Panc1 (cell line): ENCODE measurements around the gene LZTS2. TPM values are rescaled to one million over a fixed set of nuclear protein-coding genes. Genes with fewer than 3 reads are reported as not detected.

Source experiments
- ATAC-seq: fragments of 200-7000 bp; cut with Tn5 transposase; 2 replicates; pipeline ENCODE4 v1.9.1; 2020; ENCODE audit warnings: mild to moderate bottlenecking, moderate library complexity
- BruUV-seq: library from RNA; stranded (reverse); fragments of 400-500 nt; replicated peaks from 2 replicates; lab custom pipeline; 2021; lab: Mats Ljungman, UMichigan
- CTCF ChIA-PET: fragments of 300-600 bp; sonication (Branson Sonifier 250); formaldehyde crosslinking; loops from one replicate; lab custom pipeline; 2022; ENCODE audit warnings: antibody characterized with exemption; lab: Charles Lee
- POLR2A ChIA-PET: fragments of 300-600 bp; sonication (Branson Sonifier 250); formaldehyde crosslinking; loops from one replicate; lab custom pipeline; 2022; ENCODE audit warnings: antibody characterized with exemption; lab: Charles Lee
- DNase-seq: peaks from one replicate; pipeline ENCODE4 v3.0.0-alpha.2; 2010; ENCODE audit warnings: low read depth, low spot score
- H3K27ac ChIP-seq: 2 replicates; pipeline ENCODE4 v1.5.1; 2011; ENCODE audit warnings: mild to moderate bottlenecking, low read length, inconsistent platforms
- H3K27me3 ChIP-seq: fragments of 200-500 bp; sonication (Bioruptor generic); 2 replicates; pipeline ENCODE4 v1.6.0; 2014; ENCODE audit warnings: low read length, inconsistent platforms; ENCODE audit not compliant: control insufficient read depth, insufficient read depth
- H3K36me3 ChIP-seq: fragments of 200-500 bp; sonication (Bioruptor generic); 2 replicates; pipeline ENCODE4 v1.5.1; 2014; ENCODE audit warnings: inconsistent platforms, mild to moderate bottlenecking, low read length, moderate library complexity; ENCODE audit not compliant: control insufficient read depth, insufficient read depth
- H3K4me1 ChIP-seq: 2 replicates; pipeline ENCODE4 v1.5.1; 2011; ENCODE audit warnings: inconsistent platforms, mild to moderate bottlenecking, low read length, moderate library complexity; ENCODE audit not compliant: control insufficient read depth, insufficient read depth
- H3K4me3 ChIP-seq, 2 experiments: 2 replicates each; pipeline ENCODE4 v1.5.1; 2011 to 2012; ENCODE audit warnings: low read depth in 2 of 2, low read length in 2 of 2, mild to moderate bottlenecking in 2 of 2, inconsistent platforms in 1 of 2, moderate library complexity in 1 of 2
- H3K9me3 ChIP-seq: fragments of 200-500 bp; sonication (Bioruptor generic); 2 replicates; pipeline ENCODE4 v1.5.1; 2014; ENCODE audit warnings: low read depth, mild to moderate bottlenecking, inconsistent platforms, low read length, moderate library complexity; ENCODE audit not compliant: control insufficient read depth, insufficient read depth
- POLR2AphosphoS5 ChIP-seq: IDR thresholded peaks from 2 replicates; pipeline ENCODE4 v1.6.1; 2012; ENCODE audit warnings: mild to moderate bottlenecking, low read depth, low read length, moderate library complexity
- SIN3A ChIP-seq: IDR thresholded peaks from 2 replicates; pipeline ENCODE4 v1.6.1; 2012; ENCODE audit warnings: low read depth, mild to moderate bottlenecking, low read length, moderate library complexity, borderline replicate concordance; ENCODE audit not compliant: insufficient read depth
- TCF7L2 ChIP-seq: IDR thresholded peaks from 2 replicates; pipeline ENCODE4 v1.6.1; 2011; ENCODE audit warnings: mild to moderate bottlenecking, low read depth, low read length, inconsistent platforms
- in situ Hi-C: cut with HindIII; loops from 2 replicates; pipeline ENCODE4 v1.10.0; 2016; ENCODE audit warnings: low sequenced_read_pairs, low pct_unique_long_range_greater_than_20kb
- intact Hi-C: fragments of 100-400 bp; cut with micrococcal nuclease; formaldehyde crosslinking; loops from one replicate; pipeline ENCODE4 v1.10.0; 2022; ENCODE audit not compliant: unreplicated experiment
- total RNA-seq: library from RNA; stranded (reverse); gene quantifications from one replicate; pipeline ENCODE4 v1.2.1, GENCODE V29; 2021; ENCODE audit not compliant: unreplicated experiment
- TF ChIP-seq, protein P1 (sequence below): fragments of 450-650 bp; IDR thresholded peaks from 2 replicates; pipeline ENCODE4 v1.5.1; 2017; ENCODE audit warnings: mild to moderate bottlenecking
- TF ChIP-seq, protein P2 (sequence below), 2 experiments: IDR thresholded peaks; 2 replicates each; pipeline ENCODE4 v1.6.1; 2011 to 2012; ENCODE audit warnings: low read depth in 2 of 2, control low read depth in 1 of 2, low read length in 1 of 2, mild to moderate bottlenecking in 1 of 2, moderate library complexity in 1 of 2; ENCODE audit not compliant: insufficient read depth in 1 of 2

The LZTS2 gene
- total RNA-seq, 1 experiment from 2014 or later = 65.5 TPM

DNA sequence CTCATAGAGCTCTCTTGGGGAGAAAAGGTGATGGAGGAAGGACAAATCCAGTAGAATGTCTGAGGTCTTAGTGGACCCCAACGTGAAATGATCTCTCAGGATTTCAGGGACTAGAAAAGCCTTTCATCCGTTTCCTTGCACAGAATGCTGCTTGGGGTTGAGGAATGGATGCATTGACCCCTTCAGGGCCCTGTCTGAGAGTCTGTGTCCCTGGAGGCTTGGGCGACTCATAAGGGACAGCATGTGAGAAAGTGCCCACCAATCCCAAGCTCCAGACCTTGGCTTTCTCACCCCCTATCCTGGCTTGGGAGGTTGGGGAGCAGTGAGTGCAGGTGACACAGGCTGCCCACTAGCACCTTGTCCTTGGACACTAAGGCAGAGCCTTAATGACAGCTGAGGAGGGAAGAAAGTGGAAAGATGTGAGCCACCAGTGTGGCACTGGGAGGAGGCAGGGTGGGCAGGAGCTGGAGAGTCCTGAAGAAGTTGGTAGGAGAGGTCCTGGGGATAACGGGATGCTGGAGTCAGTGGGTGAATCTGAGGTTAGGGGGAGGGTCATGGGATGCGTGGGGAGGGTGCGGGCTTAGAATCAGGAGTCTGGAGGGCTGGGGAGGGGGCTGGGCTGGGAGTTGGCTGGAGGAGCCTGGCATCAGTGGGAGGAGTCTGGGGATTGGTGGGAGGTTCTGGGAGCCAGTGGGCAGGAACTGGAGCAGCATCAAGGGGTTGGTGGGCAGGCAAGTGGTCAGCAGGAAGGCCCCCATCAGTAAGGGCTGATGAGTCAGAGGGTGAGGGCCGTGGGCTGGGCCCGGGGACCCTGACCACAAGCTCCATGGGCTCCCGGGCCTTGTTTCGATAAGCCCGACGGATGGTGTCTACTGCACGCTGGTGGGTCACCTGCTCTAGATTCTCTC, 8.6 kb downstream of the LZTS2 start:
- Histone ChIP-seq H3K27me3 (no peaks in the 10 kb centered on the region), H3K4me1 (peaks cover 22% of the 10 kb centered on the region), H3K4me3 (no peak overlapping the region), H3K9me3 (no peaks in the 10 kb centered on the region), H3K36me3 (peaks cover 3% of the 10 kb centered on the region; the same call in 1 of the 2 replicates), H3K27ac (0 out of 2 replicates have a peak overlapping the region, but pooled peaks have one; percentile 4)
- no peak for DNase-seq
- intact Hi-C loops = no loop called here
- ChIA-PET CTCF (interaction anchor here (2.1 kb wide), 1 partner anchor 11 kb away, joined by 9 read pairs; no protein-coding TSS in a partner anchor), POLR2A (no interaction called here)
- ATAC-seq = no peak
- in situ Hi-C loops = no loop called here
- BruUV-seq = no TSS peak
- TF ChIP-seq, protein P1, sequence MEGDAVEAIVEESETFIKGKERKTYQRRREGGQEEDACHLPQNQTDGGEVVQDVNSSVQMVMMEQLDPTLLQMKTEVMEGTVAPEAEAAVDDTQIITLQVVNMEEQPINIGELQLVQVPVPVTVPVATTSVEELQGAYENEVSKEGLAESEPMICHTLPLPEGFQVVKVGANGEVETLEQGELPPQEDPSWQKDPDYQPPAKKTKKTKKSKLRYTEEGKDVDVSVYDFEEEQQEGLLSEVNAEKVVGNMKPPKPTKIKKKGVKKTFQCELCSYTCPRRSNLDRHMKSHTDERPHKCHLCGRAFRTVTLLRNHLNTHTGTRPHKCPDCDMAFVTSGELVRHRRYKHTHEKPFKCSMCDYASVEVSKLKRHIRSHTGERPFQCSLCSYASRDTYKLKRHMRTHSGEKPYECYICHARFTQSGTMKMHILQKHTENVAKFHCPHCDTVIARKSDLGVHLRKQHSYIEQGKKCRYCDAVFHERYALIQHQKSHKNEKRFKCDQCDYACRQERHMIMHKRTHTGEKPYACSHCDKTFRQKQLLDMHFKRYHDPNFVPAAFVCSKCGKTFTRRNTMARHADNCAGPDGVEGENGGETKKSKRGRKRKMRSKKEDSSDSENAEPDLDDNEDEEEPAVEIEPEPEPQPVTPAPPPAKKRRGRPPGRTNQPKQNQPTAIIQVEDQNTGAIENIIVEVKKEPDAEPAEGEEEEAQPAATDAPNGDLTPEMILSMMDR = no peak
- TF ChIP-seq POLR2AphosphoS5 = 0 out of 2 replicates have a peak, but pooled peaks have one; percentile 37

DNA sequence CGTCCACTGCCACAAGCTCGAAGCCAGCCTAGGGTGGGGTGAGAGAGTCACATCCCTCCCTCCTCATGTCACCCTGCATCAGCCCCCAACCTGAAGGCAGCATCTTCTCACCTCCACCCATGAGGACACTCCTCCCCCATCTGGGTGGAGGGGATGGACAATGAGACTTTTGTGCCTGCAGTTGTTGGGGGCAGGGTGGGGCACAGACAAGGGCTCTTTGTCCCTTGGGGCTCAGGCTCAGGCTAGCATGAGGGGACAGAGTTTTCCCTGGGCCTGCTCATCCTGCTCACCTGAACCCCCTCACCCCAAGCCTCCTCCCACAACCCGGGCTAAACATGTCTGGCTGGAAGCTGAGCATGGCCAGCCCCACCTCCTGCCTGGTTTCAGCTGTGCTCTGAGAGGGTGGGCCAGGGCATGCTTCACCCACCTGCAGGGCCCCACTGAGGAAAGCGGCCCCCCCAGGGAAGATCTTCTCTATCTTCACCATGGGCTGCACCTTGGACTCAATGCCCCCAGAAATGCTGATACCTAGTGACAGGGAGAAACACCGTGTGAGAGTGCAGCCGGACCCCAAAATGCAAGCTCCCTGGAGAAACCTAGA, 9.3 kb downstream of the LZTS2 start:
- Histone ChIP-seq H3K27me3 (no peaks in the 10 kb centered on the region), H3K9me3 (no peaks in the 10 kb centered on the region), H3K4me1 (peaks cover 23% of the 10 kb centered on the region), H3K27ac (no peak overlapping the region), H3K36me3 (no peaks in the 10 kb centered on the region), H3K4me3 (no peak overlapping the region)
- no peak for TF ChIP-seq SIN3A
- TF ChIP-seq, protein P2, sequence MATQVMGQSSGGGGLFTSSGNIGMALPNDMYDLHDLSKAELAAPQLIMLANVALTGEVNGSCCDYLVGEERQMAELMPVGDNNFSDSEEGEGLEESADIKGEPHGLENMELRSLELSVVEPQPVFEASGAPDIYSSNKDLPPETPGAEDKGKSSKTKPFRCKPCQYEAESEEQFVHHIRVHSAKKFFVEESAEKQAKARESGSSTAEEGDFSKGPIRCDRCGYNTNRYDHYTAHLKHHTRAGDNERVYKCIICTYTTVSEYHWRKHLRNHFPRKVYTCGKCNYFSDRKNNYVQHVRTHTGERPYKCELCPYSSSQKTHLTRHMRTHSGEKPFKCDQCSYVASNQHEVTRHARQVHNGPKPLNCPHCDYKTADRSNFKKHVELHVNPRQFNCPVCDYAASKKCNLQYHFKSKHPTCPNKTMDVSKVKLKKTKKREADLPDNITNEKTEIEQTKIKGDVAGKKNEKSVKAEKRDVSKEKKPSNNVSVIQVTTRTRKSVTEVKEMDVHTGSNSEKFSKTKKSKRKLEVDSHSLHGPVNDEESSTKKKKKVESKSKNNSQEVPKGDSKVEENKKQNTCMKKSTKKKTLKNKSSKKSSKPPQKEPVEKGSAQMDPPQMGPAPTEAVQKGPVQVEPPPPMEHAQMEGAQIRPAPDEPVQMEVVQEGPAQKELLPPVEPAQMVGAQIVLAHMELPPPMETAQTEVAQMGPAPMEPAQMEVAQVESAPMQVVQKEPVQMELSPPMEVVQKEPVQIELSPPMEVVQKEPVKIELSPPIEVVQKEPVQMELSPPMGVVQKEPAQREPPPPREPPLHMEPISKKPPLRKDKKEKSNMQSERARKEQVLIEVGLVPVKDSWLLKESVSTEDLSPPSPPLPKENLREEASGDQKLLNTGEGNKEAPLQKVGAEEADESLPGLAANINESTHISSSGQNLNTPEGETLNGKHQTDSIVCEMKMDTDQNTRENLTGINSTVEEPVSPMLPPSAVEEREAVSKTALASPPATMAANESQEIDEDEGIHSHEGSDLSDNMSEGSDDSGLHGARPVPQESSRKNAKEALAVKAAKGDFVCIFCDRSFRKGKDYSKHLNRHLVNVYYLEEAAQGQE (IDR thresholded peaks at IDR 0.05; ENCODE audit: insufficient read depth in 1 of 2, low read depth in 2 of 2, low read length in 1 of 2) = no peak
- TF ChIP-seq POLR2AphosphoS5 = no peak
- TF ChIP-seq, protein P1 = no peak
- no peak for TF ChIP-seq TCF7L2
- intact Hi-C loops (no loop called here), in situ Hi-C loops (no loop called here)
- ATAC-seq = no peak
- POLR2A ChIA-PET = no interaction called here
- BruUV-seq = no TSS peak
- no peak for DNase-seq
- CTCF ChIA-PET = no interaction called here
